ENCODE data around the gene STXBP5L.

The STXBP5L gene

GRCh38 chr3:121405631-121406030 is 497.6 kb downstream of the STXBP5L start:
- no peak overlapping the region for H3K27ac ChIP-seq
- H3K9me3 ChIP-seq (ENCODE audit: severe bottlenecking): no peaks in the 10 kb centered on the region
- no peaks in the 10 kb centered on the region for H3K36me3 ChIP-seq
- no peak for TF ChIP-seq CTCF (IDR thresholded peaks at IDR 0.05; ENCODE audit: low read depth, low read length)
- no peaks in the 10 kb centered on the region for H3K27me3 ChIP-seq (ENCODE audit: insufficient read depth, low read depth, severe bottlenecking)
- DNase-seq: no peak
- H3K4me3 ChIP-seq (ENCODE audit: low read depth, low read length): no peak overlapping the region

GRCh38 chr3:121411523-121411922 is 503.5 kb downstream of the STXBP5L start:
- Histone ChIP-seq H3K4me3 (ENCODE audit: low read depth, low read length) (no peak overlapping the region), H3K36me3 (no peaks in the 10 kb centered on the region), H3K27ac (no peak overlapping the region), H3K27me3 (ENCODE audit: insufficient read depth, low read depth, severe bottlenecking) (no peaks in the 10 kb centered on the region), H3K9me3 (ENCODE audit: severe bottlenecking) (no peaks in the 10 kb centered on the region)
- no peak for TF ChIP-seq CTCF (IDR thresholded peaks at IDR 0.05; ENCODE audit: low read depth, low read length)
- no peak for DNase-seq

GRCh38 chr3:121414924-121415323 is 506.9 kb downstream of the STXBP5L start:
- Histone ChIP-seq H3K36me3 (no peaks in the 10 kb centered on the region), H3K9me3 (ENCODE audit: severe bottlenecking) (no peaks in the 10 kb centered on the region), H3K27ac (no peak overlapping the region), H3K4me3 (ENCODE audit: low read depth, low read length) (no peak overlapping the region), H3K27me3 (ENCODE audit: insufficient read depth, low read depth, severe bottlenecking) (no peaks in the 10 kb centered on the region)
- DNase-seq: no peak
- TF ChIP-seq CTCF (IDR thresholded peaks at IDR 0.05; ENCODE audit: low read depth, low read length): no peak

- Histone ChIP-seq H3K27ac (no peak overlapping the region), H3K4me3 (ENCODE audit: low read depth, low read length) (no peak overlapping the region), H3K36me3 (no peaks in the 10 kb centered on the region), H3K27me3 (ENCODE audit: insufficient read depth, low read depth, severe bottlenecking) (no peaks in the 10 kb centered on the region), H3K9me3 (ENCODE audit: severe bottlenecking) (no peaks in the 10 kb centered on the region)
- no peak for TF ChIP-seq CTCF (IDR thresholded peaks at IDR 0.05; ENCODE audit: low read depth, low read length)
- no peak for DNase-seq
These were observed 510.2 kb downstream of the STXBP5L start for GRCh38 chr3:121418182-121418581.

- Histone ChIP-seq H3K27ac (no peak overlapping the region), H3K9me3 (ENCODE audit: severe bottlenecking) (peaks cover 3% of the 10 kb centered on the region), H3K4me3 (ENCODE audit: low read depth, low read length) (no peak overlapping the region), H3K36me3 (peaks cover 15% of the 10 kb centered on the region), H3K27me3 (ENCODE audit: insufficient read depth, low read depth, severe bottlenecking) (no peaks in the 10 kb centered on the region)
- TF ChIP-seq CTCF (IDR thresholded peaks at IDR 0.05; ENCODE audit: low read depth, low read length): no peak
- no peak for DNase-seq
These were observed 516.5 kb downstream of the STXBP5L start for GRCh38 chr3:121424549-121424948.

GRCh38 chr3:121430664-121431215 is 522.7 kb downstream of the STXBP5L start:
- no peak for DNase-seq
- no peak for TF ChIP-seq CTCF (IDR thresholded peaks at IDR 0.05; ENCODE audit: low read depth, low read length)
- Histone ChIP-seq H3K36me3 (peaks cover 40% of the 10 kb centered on the region), H3K27ac (no peak overlapping the region), H3K27me3 (ENCODE audit: insufficient read depth, low read depth, severe bottlenecking) (no peaks in the 10 kb centered on the region), H3K4me3 (ENCODE audit: low read depth, low read length) (no peak overlapping the region), H3K9me3 (ENCODE audit: severe bottlenecking) (peaks cover 14% of the 10 kb centered on the region)
